NCI-H128 (cell line): ENCODE measurements around the gene TNFRSF14.

ENCODE experiments used
- DNase-seq: peaks from one replicate; lab custom pipeline; 2025; ENCODE audit not compliant: unreplicated experiment; lab: John Stamatoyannopoulos, UW

Gene TNFRSF14

GRCh38 chr1:2556277-2556677 is at the start of gene TNFRSF14:
TNFRSF14 (plus strand) TSS chr1:2556371; CDS start chr1:2556665, 294 bp downstream.
- DNase-seq: no peak

- DNase-seq: no peak
Measured at GRCh38 chr1:2506901-2507565, 49.1 kb upstream of the TNFRSF14 start.

DNA sequence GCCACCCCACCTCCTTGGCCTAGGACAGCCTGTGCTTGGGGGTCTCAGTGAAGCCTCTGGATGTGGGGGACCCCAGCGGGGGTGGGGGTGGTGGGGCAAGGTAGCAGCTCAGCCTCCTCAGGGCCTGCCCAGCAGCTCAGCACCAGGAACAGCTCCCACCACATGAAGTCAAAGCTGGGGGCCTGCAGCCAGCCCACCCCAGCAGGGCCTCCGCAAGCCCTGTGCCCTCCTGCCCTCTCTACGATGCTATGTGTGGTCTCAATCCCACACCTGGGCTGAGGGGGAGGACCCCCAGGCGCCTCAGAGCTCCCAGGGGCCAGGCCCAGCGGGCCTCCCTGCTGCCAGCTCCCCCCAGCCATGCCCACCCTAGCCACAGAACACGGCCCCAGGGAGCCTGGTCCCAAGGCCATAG is 48.4 kb upstream of the TNFRSF14 start:
- DNase-seq: no peak

GRCh38 chr1:2508180-2508579 is 48.0 kb upstream of the TNFRSF14 start:
- no peak for DNase-seq

- no peak for DNase-seq
Measured at GRCh38 chr1:2508751-2509150, 47.4 kb upstream of the TNFRSF14 start.

GRCh38 chr1:2509589-2509988 is 46.6 kb upstream of the TNFRSF14 start:
- no peak for DNase-seq

- no peak for DNase-seq
Measured at GRCh38 chr1:2510366-2511155, 45.6 kb upstream of the TNFRSF14 start.

- DNase-seq: no peak
Measured at GRCh38 chr1:2512862-2513421, 43.2 kb upstream of the TNFRSF14 start.

GRCh38 chr1:2513939-2514652 is 42.1 kb upstream of the TNFRSF14 start:
- DNase-seq: no peak

DNA sequence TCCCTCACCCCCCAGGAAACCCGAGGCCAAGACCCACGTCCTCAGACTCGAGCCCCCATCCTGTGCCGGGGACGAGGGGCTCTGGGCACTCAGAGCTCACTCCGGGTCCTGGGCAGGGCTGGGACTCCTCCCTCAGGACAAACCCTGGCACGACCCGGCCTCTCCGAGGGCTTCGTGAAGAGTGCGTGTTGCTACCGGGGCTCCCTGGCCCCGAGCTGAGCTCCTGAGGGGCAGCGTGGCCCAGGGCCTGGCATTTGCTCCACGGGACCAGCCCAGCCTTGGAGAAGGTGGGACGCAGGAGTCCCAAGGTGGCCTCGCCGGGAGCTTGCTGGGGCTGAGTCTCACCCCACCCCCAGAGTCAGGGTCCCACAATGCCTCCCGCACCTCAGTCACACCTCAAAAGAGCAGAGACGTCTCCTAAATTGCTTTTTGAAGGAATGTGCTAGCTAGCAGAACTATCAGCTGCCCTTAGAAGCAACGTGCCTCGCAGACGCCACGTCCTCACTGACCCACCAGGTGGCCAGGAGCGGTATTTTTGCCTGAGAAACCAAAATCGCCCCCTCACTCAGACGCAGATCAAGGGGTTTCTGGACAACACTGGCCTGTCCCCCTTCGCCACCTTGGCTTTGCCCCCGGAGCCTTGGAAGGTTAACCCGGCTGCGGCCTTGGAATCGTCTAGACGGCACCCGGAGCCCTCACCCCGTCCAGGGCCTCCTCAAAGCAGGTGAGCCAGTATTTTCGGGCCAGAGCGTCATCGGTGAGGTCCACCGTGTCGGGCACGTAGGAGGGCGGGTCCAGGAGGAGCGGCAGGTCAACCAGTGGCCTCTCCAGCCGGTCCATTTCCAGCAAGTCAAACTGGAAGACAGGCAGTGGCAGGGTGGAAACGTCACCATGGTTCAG is 41.1 kb upstream of the TNFRSF14 start:
- DNase-seq: no peak

DNA sequence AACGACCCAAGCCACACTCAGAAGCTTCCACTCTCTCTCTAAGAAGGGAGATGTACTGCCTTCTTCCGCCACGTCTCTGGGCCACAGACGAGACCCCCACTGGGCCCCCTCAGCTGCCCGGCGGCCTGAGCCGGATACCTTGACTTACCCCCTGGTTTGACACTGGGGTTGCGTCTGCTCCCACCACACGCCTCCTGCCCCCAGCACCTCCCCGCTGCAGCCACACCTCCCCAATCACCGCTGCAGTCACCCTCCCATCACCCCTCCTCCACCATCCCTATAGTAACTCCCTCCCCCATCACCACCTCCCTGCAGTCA is 40.4 kb upstream of the TNFRSF14 start:
- DNase-seq: no peak

DNA sequence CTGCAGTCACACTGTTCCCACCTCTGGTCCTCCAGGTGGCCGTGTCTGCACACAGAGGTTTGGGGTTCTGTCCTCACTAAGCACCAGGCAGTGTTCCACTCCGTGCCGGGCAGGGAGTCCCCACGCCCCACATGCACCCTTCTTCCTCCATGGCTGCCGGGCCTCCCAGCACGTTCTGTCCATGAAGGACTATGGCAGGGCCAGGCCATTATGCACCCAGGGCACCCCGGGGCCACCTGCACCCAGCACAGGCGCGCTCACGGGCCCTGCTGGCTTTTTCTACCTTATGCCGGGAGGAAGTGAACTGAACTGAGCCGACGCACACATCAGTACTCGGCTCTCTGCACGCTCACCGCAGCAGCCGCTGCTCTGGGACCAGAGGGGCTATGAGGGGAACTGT is 40.0 kb upstream of the TNFRSF14 start:
- DNase-seq: no peak

DNA sequence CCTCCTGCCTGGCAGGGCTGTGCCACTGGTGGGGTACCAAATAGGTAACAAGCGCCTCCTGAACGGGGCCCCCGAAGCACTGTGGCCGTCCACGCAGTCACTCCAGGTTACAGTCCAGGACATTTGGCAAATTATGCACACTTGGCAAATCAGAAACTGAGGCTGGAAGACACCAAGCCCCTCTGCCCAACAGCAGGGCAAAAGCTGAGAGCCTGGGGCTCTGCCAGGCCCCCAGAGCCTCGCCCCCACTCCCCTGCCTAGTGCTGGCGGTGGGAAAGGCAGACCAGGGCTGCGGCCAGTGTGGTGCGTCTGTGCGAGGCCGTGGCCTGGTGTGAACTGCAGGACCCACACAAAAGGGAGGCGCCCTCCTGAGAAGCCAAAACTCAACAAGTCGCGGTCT is 39.2 kb upstream of the TNFRSF14 start:
- DNase-seq: no peak

DNA sequence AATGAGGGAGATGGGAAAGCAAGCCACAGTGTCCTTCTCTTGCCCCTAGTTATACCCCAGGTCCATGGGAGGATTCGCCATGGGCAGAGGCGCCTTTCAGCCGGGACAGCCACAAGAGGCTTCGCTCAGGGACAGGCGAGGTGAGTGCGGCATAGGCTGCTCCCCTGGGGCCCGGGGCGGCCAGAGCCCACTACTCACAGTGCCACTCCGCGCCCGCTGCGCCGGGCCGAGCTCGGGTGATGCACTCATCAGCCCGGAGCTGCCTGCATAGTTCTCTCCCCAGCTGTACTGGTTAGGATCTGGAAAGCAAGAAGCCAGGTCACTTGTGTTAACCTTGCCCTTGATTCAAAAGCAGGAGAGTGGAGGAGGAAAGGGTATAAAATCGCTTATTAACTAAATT is 38.2 kb upstream of the TNFRSF14 start:
- DNase-seq: no peak

- no peak for DNase-seq
Measured at GRCh38 chr1:2518528-2518927, 37.6 kb upstream of the TNFRSF14 start.

- no peak for DNase-seq
Measured at GRCh38 chr1:2519029-2519685, 37.0 kb upstream of the TNFRSF14 start.

DNA sequence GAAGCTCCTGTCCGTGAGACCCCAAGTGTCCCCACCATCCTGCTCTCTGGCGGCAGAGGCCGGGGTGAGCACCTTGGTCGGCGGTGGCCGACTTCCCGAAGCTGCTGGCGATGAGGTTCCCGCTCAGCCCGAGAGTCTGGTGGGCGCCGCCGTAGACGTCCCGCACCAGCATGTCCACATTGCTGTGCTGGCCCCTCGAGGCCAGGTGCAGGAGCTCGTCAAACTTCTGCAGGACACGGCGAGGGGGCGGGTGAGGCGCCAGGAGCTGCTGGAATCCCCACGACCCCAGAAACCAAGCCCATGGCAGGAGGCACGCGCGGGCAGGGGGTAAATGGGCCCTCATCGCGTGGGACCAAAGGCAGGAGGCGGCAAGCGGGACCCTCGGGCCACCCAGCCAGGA is 36.4 kb upstream of the TNFRSF14 start:
- no peak for DNase-seq

DNA sequence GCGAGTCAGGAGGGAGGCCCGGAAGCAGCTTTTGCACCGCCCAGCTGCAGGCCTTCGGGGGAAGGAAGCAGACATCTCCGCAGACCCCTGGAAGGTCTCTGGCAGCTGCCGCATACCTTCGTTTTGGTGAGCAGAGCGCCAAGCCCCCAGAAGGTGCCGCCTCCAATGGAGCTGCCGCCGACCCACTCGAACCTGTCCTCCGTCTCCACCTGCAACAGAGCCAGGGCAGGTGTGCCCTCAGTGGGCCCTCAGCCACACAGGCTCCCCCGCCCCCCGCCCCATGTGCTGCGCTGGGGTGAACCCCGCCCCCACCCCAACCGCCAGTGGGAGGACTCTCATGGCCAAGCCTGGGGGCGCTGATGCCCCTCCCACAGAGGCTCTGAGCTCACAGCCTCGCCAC is 36.0 kb upstream of the TNFRSF14 start:
- DNase-seq: no peak

GRCh38 chr1:2520806-2521205 is 35.4 kb upstream of the TNFRSF14 start:
- DNase-seq: no peak

- no peak for DNase-seq
Measured at GRCh38 chr1:2522230-2522629, 33.9 kb upstream of the TNFRSF14 start.
